H9 (cell line): ENCODE results near the gene INHBC. TPM values are rescaled to one million over a fixed set of nuclear protein-coding genes. Genes with fewer than 3 reads are reported as not detected.

ENCODE experiments used
- DNase-seq: peaks from one replicate; pipeline ENCODE4 v3.0.0-alpha.2; 2017
- H2AFZ ChIP-seq: one replicate; pipeline ENCODE4 v1.6.1; 2013; ENCODE audit warnings: mild to moderate bottlenecking, low read length, control low read depth, moderate library complexity
- H2AK5ac ChIP-seq: 2 replicates; pipeline ENCODE4 v1.6.1; 2013; ENCODE audit warnings: low read length, control low read depth, mixed read lengths; ENCODE audit not compliant: insufficient read length
- H2BK120ac ChIP-seq: one replicate; pipeline ENCODE4 v1.6.1; 2013; ENCODE audit warnings: low read depth, mild to moderate bottlenecking, low read length, control low read depth, inconsistent platforms; ENCODE audit not compliant: poor library complexity, severe bottlenecking
- H2BK12ac ChIP-seq: 2 replicates; pipeline ENCODE4 v1.6.1; 2013; ENCODE audit warnings: low read length, control low read depth, mixed read lengths, low read depth; ENCODE audit not compliant: insufficient read length
- H2BK15ac ChIP-seq: 2 replicates; pipeline ENCODE4 v1.6.1; 2013; ENCODE audit warnings: low read depth, low read length, control low read depth
- H2BK20ac ChIP-seq: one replicate; pipeline ENCODE4 v1.6.1; 2013; ENCODE audit warnings: low read depth, mild to moderate bottlenecking, low read length, control low read depth, inconsistent platforms; ENCODE audit not compliant: poor library complexity, severe bottlenecking
- H2BK5ac ChIP-seq: 2 replicates; pipeline ENCODE4 v1.6.1; 2013; ENCODE audit warnings: low read length, control low read depth, mixed read lengths; ENCODE audit not compliant: insufficient read length
- H3K14ac ChIP-seq: 2 replicates; pipeline ENCODE4 v1.6.1; 2013; ENCODE audit warnings: low read length, control low read depth; ENCODE audit not compliant: insufficient read depth
- H3K18ac ChIP-seq: 2 replicates; pipeline ENCODE4 v1.6.1; 2013; ENCODE audit warnings: low read depth, mild to moderate bottlenecking, mixed read lengths, low read length, control low read depth; ENCODE audit not compliant: insufficient read length
- H3K23ac ChIP-seq: 2 replicates; pipeline ENCODE4 v1.6.1; 2013; ENCODE audit warnings: low read length, control low read depth, mixed read lengths, low read depth; ENCODE audit not compliant: insufficient read length
- H3K23me2 ChIP-seq: 2 replicates; pipeline ENCODE4 v1.6.1; 2013; ENCODE audit warnings: low read depth, mild to moderate bottlenecking, mixed read lengths, low read length, control low read depth; ENCODE audit not compliant: insufficient read length, poor library complexity, severe bottlenecking
- H3K27ac ChIP-seq: 2 replicates; pipeline ENCODE4 v1.5.1; 2013; ENCODE audit warnings: low read length, control low read depth, mixed read lengths, low read depth; ENCODE audit not compliant: insufficient read length
- H3K27me3 ChIP-seq: 2 replicates; pipeline ENCODE4 v1.6.1; 2013; ENCODE audit warnings: low read length, control low read depth, inconsistent platforms; ENCODE audit not compliant: insufficient read depth
- H3K4ac ChIP-seq: 2 replicates; pipeline ENCODE4 v1.6.1; 2013; ENCODE audit warnings: low read depth, mild to moderate bottlenecking, control low read depth, inconsistent platforms, low read length, moderate library complexity
- H3K4me1 ChIP-seq: 2 replicates; pipeline ENCODE4 v1.6.1; 2013; ENCODE audit warnings: low read length, control low read depth, inconsistent platforms; ENCODE audit not compliant: insufficient read depth
- H3K4me2 ChIP-seq: 2 replicates; pipeline ENCODE4 v1.6.1; 2013; ENCODE audit warnings: low read length, control low read depth, mixed read lengths; ENCODE audit not compliant: insufficient read length, insufficient read depth
- H3K56ac ChIP-seq: 2 replicates; pipeline ENCODE4 v1.6.1; 2013; ENCODE audit warnings: low read depth, mild to moderate bottlenecking, mixed read lengths, low read length, control low read depth; ENCODE audit not compliant: insufficient read length
- H3K79me1 ChIP-seq: 2 replicates; pipeline ENCODE4 v1.6.1; 2013; ENCODE audit warnings: low read depth, mild to moderate bottlenecking, moderate library complexity, low read length, control low read depth, inconsistent platforms; ENCODE audit not compliant: insufficient read depth, poor library complexity, severe bottlenecking
- H3K79me2 ChIP-seq: 2 replicates; pipeline ENCODE4 v1.6.1; 2013; ENCODE audit warnings: low read length, control low read depth, inconsistent platforms; ENCODE audit not compliant: insufficient read depth
- H3K9ac ChIP-seq: 2 replicates; pipeline ENCODE4 v1.6.1; 2013; ENCODE audit warnings: low read length, control low read depth, mixed read lengths; ENCODE audit not compliant: insufficient read length; ENCODE audit errors: extremely low read depth
- H3K9me3 ChIP-seq: one replicate; pipeline ENCODE4 v1.6.1; 2013; ENCODE audit warnings: low read depth, low read length, inconsistent platforms; ENCODE audit not compliant: control insufficient read depth
- H3T11ph ChIP-seq: one replicate; pipeline ENCODE4 v1.6.1; 2013; ENCODE audit warnings: mild to moderate bottlenecking, low read length, control low read depth, inconsistent platforms
- H4K20me1 ChIP-seq: one replicate; pipeline ENCODE4 v1.6.1; 2013; ENCODE audit not compliant: control insufficient read depth, insufficient read length, insufficient read depth
- H4K5ac ChIP-seq: 2 replicates; pipeline ENCODE4 v1.6.1; 2013; ENCODE audit warnings: low read depth, mild to moderate bottlenecking, mixed read lengths, low read length, control low read depth; ENCODE audit not compliant: insufficient read length
- H4K8ac ChIP-seq: replicated peaks from 2 replicates; pipeline ENCODE4 v1.6.1; 2013; ENCODE audit warnings: low read length, control low read depth, mixed read lengths, low read depth; ENCODE audit not compliant: insufficient read length
- H4K91ac ChIP-seq: 2 replicates; pipeline ENCODE4 v1.6.1; 2013; ENCODE audit warnings: low read depth, mild to moderate bottlenecking, moderate library complexity, mixed read lengths, low read length, control low read depth; ENCODE audit not compliant: insufficient read length
- H3K27ac Mint-ChIP-seq, 3 experiments: 2 replicates in 2 of 3; 3 replicates in 1 of 3; pipeline ENCODE4 v1.8.0; 2020 to 2021; ENCODE audit warnings: mixed read lengths in 3 of 3, mild to moderate bottlenecking in 1 of 3, moderate library complexity in 1 of 3
- H3K27me3 Mint-ChIP-seq: 2 replicates; pipeline ENCODE4 v1.8.0; 2021; ENCODE audit warnings: low read depth, mild to moderate bottlenecking, moderate library complexity, mixed read lengths
- H3K36me3 Mint-ChIP-seq, 3 experiments: 2 replicates in 2 of 3; 3 replicates in 1 of 3; pipeline ENCODE4 v1.8.0; 2020 to 2021; ENCODE audit warnings: low read depth in 3 of 3, mixed read lengths in 3 of 3; ENCODE audit not compliant: insufficient read depth in 1 of 3
- H3K4me1 Mint-ChIP-seq, 2 experiments: 2 replicates each; pipeline ENCODE4 v1.8.0; 2020; ENCODE audit warnings: mixed read lengths in 2 of 2
- H3K4me3 Mint-ChIP-seq, 2 experiments: 2 replicates in 1 of 2; 3 replicates in 1 of 2; pipeline ENCODE4 v1.8.0; 2020 to 2021; ENCODE audit warnings: mild to moderate bottlenecking in 2 of 2, mixed read lengths in 2 of 2, moderate library complexity in 1 of 2
- H3K9me3 Mint-ChIP-seq, 2 experiments: 2 replicates in 1 of 2; 3 replicates in 1 of 2; pipeline ENCODE4 v1.8.0; 2020; ENCODE audit warnings: mild to moderate bottlenecking in 2 of 2, mixed read lengths in 2 of 2, moderate library complexity in 1 of 2
- CTCF ChIP-seq: fragments of 200-600 bp; sonication (generic); conservative IDR thresholded peaks from 3 replicates; pipeline ENCODE4 v1.8.0; 2021; ENCODE audit warnings: antibody characterized with exemption, mild to moderate bottlenecking
- WGBS: extraction: QIAGEN DNeasy Blood & Tissue Kit; methylation state at CpG from one replicate; pipeline ENCODE4 v1.1.7; 2013; ENCODE audit warnings: missing lambda C conversion rate, low lambda C conversion rate, mixed read lengths; ENCODE audit not compliant: insufficient read length; ENCODE audit errors: extremely low coverage; 5-methylcytosine and 5-hydroxymethylcytosine counted together
- total RNA-seq: library from RNA; stranded (reverse); gene quantifications from 2 replicates; pipeline ENCODE4 v1.2.1, GENCODE V29; 2021

The INHBC gene
- total RNA-seq, 1 experiment from 2014 or later = not detected

GRCh38 chr12:57477710-57478681 is 43.4 kb downstream of the INHBC start:
- DNase-seq = no peak
- no peaks in the 10 kb centered on the region for H3K9me3 ChIP-seq
- Mint-ChIP-seq H3K27me3 (peaks cover 70% of the 10 kb centered on the region), H3K36me3 (no peaks in the 10 kb centered on the region; a peak in 2 of 7 replicates), H3K9me3 (no peaks in the 10 kb centered on the region), H3K27ac (peak overlapping the region in 1 of 3 experiments; percentile 38; a peak in 1 of 7 replicates), H3K4me3 (no peak overlapping the region; a peak in 1 of 5 replicates), H3K4me1 (peaks cover 26 to 27% of the 10 kb centered on the region in 2 experiments)
- H3K4me1 ChIP-seq = peaks cover 3% of the 10 kb centered on the region; the same call in 1 of the 2 replicates
- no peak overlapping the region; the same call in 1 of the 2 replicates for H3K14ac ChIP-seq
- no peak overlapping the region for H4K8ac ChIP-seq
- WGBS = no CpG with 5 or more reads among the region's 12 CpGs
- no peak overlapping the region for H3K4ac ChIP-seq
- no peak overlapping the region for H3K9ac ChIP-seq
- H4K5ac ChIP-seq = no peak overlapping the region
- no peak overlapping the region for H2AK5ac ChIP-seq
- no peak overlapping the region for H2AFZ ChIP-seq
- no peak overlapping the region for H3T11ph ChIP-seq
- peaks cover 3% of the 10 kb centered on the region for H4K20me1 ChIP-seq
- no peak overlapping the region for H2BK12ac ChIP-seq
- H2BK120ac ChIP-seq = no peak overlapping the region
- H3K79me2 ChIP-seq = no peaks in the 10 kb centered on the region
- TF ChIP-seq CTCF = no peak
- peaks cover 15% of the 10 kb centered on the region for H3K23me2 ChIP-seq
- no peak overlapping the region for H3K18ac ChIP-seq
- no peak overlapping the region for H4K91ac ChIP-seq
- H2BK20ac ChIP-seq = no peak overlapping the region
- no peak overlapping the region for H2BK15ac ChIP-seq
- H3K79me1 ChIP-seq = no peaks in the 10 kb centered on the region
- H3K4me2 ChIP-seq = no peak overlapping the region
- H2BK5ac ChIP-seq = no peak overlapping the region
- no peak overlapping the region for H3K27ac ChIP-seq
- H3K27me3 ChIP-seq = peaks cover 37% of the 10 kb centered on the region
- H3K56ac ChIP-seq = no peak overlapping the region
- no peak overlapping the region for H3K23ac ChIP-seq
